HEK293 (cell line): ENCODE measurements around the gene AMBRA1.

Experiments used
- CTCF ChIA-PET: fragments of 350-600 bp; formaldehyde crosslinking; extraction: SDS; loops from one replicate; lab custom pipeline; 2021; ENCODE audit warnings: antibody characterized with exemption; lab: Yijun Ruan, JAX
- POLR2A ChIA-PET: fragments of 300-600 bp; formaldehyde crosslinking; extraction: SDS; loops from one replicate; lab custom pipeline; 2020; ENCODE audit warnings: antibody characterized with exemption, inconsistent platforms; lab: Yijun Ruan, JAX
- H3K27ac ChIP-seq: fragments of 200-500 bp; sonication (Bioruptor generic); 2 replicates; pipeline ENCODE4 v1.5.1; 2014; ENCODE audit warnings: low read depth, low read length, control low read depth, inconsistent platforms; ENCODE audit errors: extremely low read depth
- H3K36me3 ChIP-seq, 2 experiments: fragments of 200-500 bp in 1 of 2; sonication (Bioruptor generic) in 1 of 2; 1 replicate in 1 of 2; 2 replicates in 1 of 2; pipeline ENCODE4 v1.5.1; 2014 to 2017; ENCODE audit warnings: inconsistent platforms in 2 of 2, low read length in 2 of 2; ENCODE audit not compliant: control insufficient read depth in 2 of 2, insufficient read depth in 1 of 2
- H3K4me1 ChIP-seq: fragments of 200-500 bp; sonication (Bioruptor generic); 2 replicates; pipeline ENCODE4 v1.5.1; 2014; ENCODE audit warnings: mild to moderate bottlenecking, low read length, inconsistent platforms; ENCODE audit not compliant: control insufficient read depth, insufficient read depth
- H3K4me3 ChIP-seq: 2 replicates; pipeline ENCODE4 v1.5.1; 2011; ENCODE audit warnings: low read depth, mild to moderate bottlenecking, control low read depth, low read length, moderate library complexity
- H3K9me3 ChIP-seq: fragments of 200-500 bp; sonication (Bioruptor generic); 2 replicates; pipeline ENCODE4 v1.5.1; 2014; ENCODE audit warnings: low read depth, low read length, inconsistent platforms; ENCODE audit not compliant: control insufficient read depth, insufficient read depth
- ATF2 ChIP-seq: fragments of 450-650 bp; formaldehyde crosslinking; IDR thresholded peaks from 2 replicates; pipeline ENCODE4 v1.5.1; 2016; ENCODE audit warnings: missing biosample characterization, missing genetic modification characterization, low read depth
- GLIS1 ChIP-seq: fragments of 450-650 bp; formaldehyde crosslinking; IDR thresholded peaks from 2 replicates; pipeline ENCODE4 v1.5.1; 2016; ENCODE audit warnings: missing biosample characterization, missing genetic modification characterization
- PATZ1 ChIP-seq: fragments of 450-650 bp; formaldehyde crosslinking; IDR thresholded peaks from 2 replicates; pipeline ENCODE4 v1.5.1; 2016; ENCODE audit warnings: missing biosample characterization, missing genetic modification characterization
- PRDM4 ChIP-seq: fragments of 450-650 bp; formaldehyde crosslinking; IDR thresholded peaks from 2 replicates; pipeline ENCODE4 v1.5.1; 2017; ENCODE audit warnings: missing biosample characterization, missing genetic modification characterization
- SP2 ChIP-seq: fragments of 450-650 bp; formaldehyde crosslinking; IDR thresholded peaks from 2 replicates; pipeline ENCODE4 v1.5.1; 2016; ENCODE audit warnings: missing biosample characterization, missing genetic modification characterization
- SP7 ChIP-seq: fragments of 450-650 bp; formaldehyde crosslinking; IDR thresholded peaks from 2 replicates; pipeline ENCODE4 v1.5.1; 2016; ENCODE audit warnings: missing biosample characterization, missing genetic modification characterization
- ZNF138 ChIP-seq: fragments of 450-650 bp; formaldehyde crosslinking; IDR thresholded peaks from 2 replicates; pipeline ENCODE4 v1.5.1; 2016; ENCODE audit warnings: missing biosample characterization, missing genetic modification characterization, borderline replicate concordance
- ZNF148 ChIP-seq: fragments of 450-650 bp; formaldehyde crosslinking; IDR thresholded peaks from 2 replicates; pipeline ENCODE4 v1.5.0; 2017; ENCODE audit warnings: missing biosample characterization, missing genetic modification characterization, borderline replicate concordance
- ZNF664 ChIP-seq: fragments of 450-650 bp; formaldehyde crosslinking; IDR thresholded peaks from 2 replicates; pipeline ENCODE4 v1.5.1; 2016; ENCODE audit warnings: missing biosample characterization, missing genetic modification characterization

The AMBRA1 gene

GRCh38 chr11:46640036-46640788 lies 46.4 kb upstream of the AMBRA1 start:
- POLR2A ChIA-PET: no interaction called here

GRCh38 chr11:46639197-46639839 lies 45.5 kb upstream of the AMBRA1 start:
- CTCF ChIA-PET: interaction anchor here (0.7 kb wide), 1 partner anchor 117 kb away, joined by 3 read pairs; no protein-coding TSS in a partner anchor

More at GRCh38 chr11:46640036-46640788, 46.4 kb upstream of the AMBRA1 start:
- TF ChIP-seq ZNF664 (tag by site-specific recombination) (peak; percentile 76), SP2 (tag by site-specific recombination) (no peak)
- Histone ChIP-seq H3K4me3 (no peak overlapping the region), H3K36me3 (peaks cover 0 to 37% of the 10 kb centered on the region in 2 experiments; a peak in 2 of 3 replicates), H3K27ac (no peak overlapping the region), H3K4me1 (no peaks in the 10 kb centered on the region), H3K9me3 (no peaks in the 10 kb centered on the region)
- CTCF ChIA-PET: no interaction called here

GRCh38 chr11:46637546-46637945 lies 43.7 kb upstream of the AMBRA1 start:
- POLR2A ChIA-PET: no interaction called here
- Histone ChIP-seq H3K36me3 (peaks cover 0 to 19% of the 10 kb centered on the region in 2 experiments; a peak in 2 of 3 replicates), H3K4me1 (no peaks in the 10 kb centered on the region), H3K4me3 (no peak overlapping the region), H3K9me3 (no peaks in the 10 kb centered on the region), H3K27ac (no peak overlapping the region)
- TF ChIP-seq ZNF138 (tag by site-specific recombination) (no peak), ZNF148 (tag by site-specific recombination) (no peak), PRDM4 (tag by site-specific recombination) (peak; percentile 14; the same call in 1 of the 2 replicates)
- CTCF ChIA-PET: interaction anchor here (1.3 kb wide), 1 partner anchor 19 kb away, joined by 4 read pairs; no protein-coding TSS in a partner anchor

More at GRCh38 chr11:46639197-46639839, 45.5 kb upstream of the AMBRA1 start:
- TF ChIP-seq ATF2 (no peak), PATZ1 (no peak), SP7 (tag by site-specific recombination) (peak; percentile 81), GLIS1 (tag by site-specific recombination) (peak; percentile 70)
- Histone ChIP-seq H3K27ac (no peak overlapping the region), H3K4me3 (no peak overlapping the region), H3K9me3 (no peaks in the 10 kb centered on the region), H3K36me3 (peaks cover 0 to 28% of the 10 kb centered on the region in 2 experiments; a peak in 2 of 3 replicates), H3K4me1 (no peaks in the 10 kb centered on the region)
- POLR2A ChIA-PET: no interaction called here
